HG03439 (cell line): ENCODE measurements around the gene ARHGAP42.
"Not testable (repeated sequence)": the region's sequence is repeated elsewhere in the genome, so short reads cannot be mapped to it uniquely, and the experiment has no call there.

Experiments
- ATAC-seq: cut with Tn5 transposase; IDR thresholded peaks from one replicate; pipeline ENCODE4 v1.9.1; 2021; ENCODE audit warnings: mild to moderate bottlenecking, moderate library complexity; ENCODE audit not compliant: unreplicated experiment

The ARHGAP42 gene

GRCh38 chr11:101003468-101003867 is 316.4 kb downstream of the ARHGAP42 start:
- peak; percentile 61 for ATAC-seq

- ATAC-seq, result no peak
Measured at GRCh38 chr11:101008961-101009689, 322.0 kb downstream of the ARHGAP42 start.

GRCh38 chr11:101009690-101010055 is 322.6 kb downstream of the ARHGAP42 start:
- ATAC-seq, result no peak

GRCh38 chr11:101010899-101011298 is 323.8 kb downstream of the ARHGAP42 start:
- no peak for ATAC-seq

GRCh38 chr11:101011881-101012280 is 324.8 kb downstream of the ARHGAP42 start:
- no peak for ATAC-seq

- ATAC-seq, result not testable (repeated sequence)
Measured at GRCh38 chr11:101013702-101014101, 326.6 kb downstream of the ARHGAP42 start.

GRCh38 chr11:101014600-101015285 is 327.7 kb downstream of the ARHGAP42 start:
- ATAC-seq, result no peak

GRCh38 chr11:101019870-101020269 is 332.8 kb downstream of the ARHGAP42 start:
- no peak for ATAC-seq

- ATAC-seq, result no peak
Measured at GRCh38 chr11:101022256-101022655, 335.2 kb downstream of the ARHGAP42 start.

- no peak for ATAC-seq
Measured at GRCh38 chr11:101028644-101029043, 341.6 kb downstream of the ARHGAP42 start.

- ATAC-seq, result no peak
Measured at GRCh38 chr11:101030015-101030414, 342.9 kb downstream of the ARHGAP42 start.

- no peak for ATAC-seq
Measured at GRCh38 chr11:101030692-101031091, 343.6 kb downstream of the ARHGAP42 start.

- no peak for ATAC-seq
Measured at GRCh38 chr11:101031713-101032112, 344.6 kb downstream of the ARHGAP42 start.

GRCh38 chr11:101032991-101033390 is 345.9 kb downstream of the ARHGAP42 start:
- ATAC-seq, result no peak

- no peak for ATAC-seq
Measured at GRCh38 chr11:101034076-101034475, 347.0 kb downstream of the ARHGAP42 start.

- no peak for ATAC-seq
Measured at GRCh38 chr11:101035872-101036271, 348.8 kb downstream of the ARHGAP42 start.
